ENCODE results near the gene NIM1K. TPM values are rescaled to one million over a fixed set of nuclear protein-coding genes. Genes with fewer than 3 reads are reported as not detected.

The NIM1K gene
- total RNA-seq = not detected in 2 replicates

DNA sequence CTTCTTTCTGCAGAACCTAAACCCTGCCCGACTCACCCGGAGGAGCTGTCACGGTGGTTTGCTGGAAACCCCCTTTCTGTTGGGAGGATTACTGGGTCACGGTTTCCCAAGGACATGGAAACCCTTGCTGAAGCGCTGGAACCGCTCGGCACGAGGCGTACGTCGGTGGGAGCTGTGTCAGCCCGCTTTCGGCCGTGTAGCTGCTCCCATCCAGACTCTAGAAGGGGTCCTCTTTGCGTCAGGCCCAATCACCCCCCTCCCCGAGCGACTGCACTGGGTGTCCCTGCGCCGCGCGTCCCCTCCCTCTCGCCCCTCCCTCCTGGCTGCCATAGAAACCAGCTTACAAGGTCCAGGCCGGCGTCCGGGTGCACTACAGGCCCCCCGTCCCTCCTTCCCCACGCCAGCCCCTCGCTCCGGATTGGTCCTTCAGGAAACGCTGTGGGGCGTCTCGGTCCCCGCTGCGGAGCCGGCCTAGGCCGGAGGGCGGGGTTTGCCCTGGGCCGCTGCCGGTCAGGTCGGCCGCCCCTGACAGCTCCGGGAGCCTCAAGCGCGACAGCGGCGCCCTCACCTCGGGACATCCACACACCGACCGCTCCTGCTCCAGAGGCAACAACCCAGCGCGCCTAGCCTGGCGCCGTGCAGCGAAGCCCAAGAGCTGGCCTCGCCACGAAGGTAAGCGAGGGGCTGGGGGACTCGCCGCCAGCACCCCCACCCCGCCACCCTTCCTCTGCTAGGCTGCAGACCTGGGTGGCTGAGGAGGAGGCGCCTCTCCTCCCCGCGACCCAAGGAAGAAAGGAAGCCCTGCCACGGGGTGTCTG, at the start of gene NIM1K:
NIM1K (plus strand) TSS at position 486 of the 818 bp plus-strand sequence. CDS start 53,551 bp downstream, outside the sequence.

DNA sequence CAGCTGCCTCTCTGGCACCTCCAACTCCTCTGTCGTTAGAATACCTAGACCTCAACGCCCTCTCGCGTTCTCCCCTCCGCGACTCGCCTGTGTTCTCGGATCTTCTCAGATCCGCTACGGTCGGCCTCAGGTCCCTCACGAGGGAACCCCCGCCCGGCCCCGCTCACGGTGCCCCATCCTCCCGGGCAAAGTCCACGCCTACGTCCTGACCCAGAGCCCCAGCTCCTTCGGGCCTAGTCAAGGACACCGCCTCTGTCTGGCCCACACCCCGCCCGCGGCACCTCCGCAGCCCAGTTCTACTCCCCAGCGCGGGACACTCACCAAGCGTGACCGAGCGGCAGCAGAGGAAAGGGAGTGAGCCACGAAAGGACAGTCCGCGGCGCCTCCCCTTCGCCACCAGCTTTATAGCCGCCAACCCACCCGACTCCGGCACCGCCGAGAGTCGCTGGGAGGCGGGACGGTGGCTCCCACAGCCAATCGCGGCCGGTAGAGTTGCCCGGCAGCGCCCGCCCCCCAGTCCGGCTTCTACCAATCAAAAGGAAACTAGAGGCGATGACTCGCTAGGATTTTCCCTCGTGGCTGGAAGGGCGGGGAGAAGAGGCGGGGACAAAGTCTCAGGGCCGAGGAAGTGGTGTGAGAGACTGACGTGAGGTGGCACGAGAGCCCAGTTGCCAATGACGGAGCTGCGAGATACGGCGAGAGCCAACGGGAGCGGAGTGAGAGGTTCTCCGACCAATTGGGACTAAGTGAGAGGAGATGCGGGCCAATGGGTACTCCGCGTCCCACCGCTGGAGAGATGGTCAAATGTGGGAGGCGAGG, 121.2 kb downstream of the NIM1K start, which contains the start of gene HMGCS1:
HMGCS1 (minus strand) TSS at position 378 of the 819 bp plus-strand sequence. CDS start 14,447 bp downstream, outside the sequence.

Small RNA genes within 50 kb of the gene (small RNA-seq; reads per million reads assigned to genes)
- gene AC106800.4 = not detected

Other genes with a start within 250 kb of the NIM1K start
- gene ANXA2R, start 151.9 kb upstream of the NIM1K start, total RNA-seq = 2.1 and 5.5 TPM in 2 replicates
- 46.8 and 49.1 TPM in 2 replicates for gene ZNF131, start 71.3 kb upstream of the NIM1K start, total RNA-seq
- gene HMGCS1, start 121.2 kb downstream of the NIM1K start, total RNA-seq = 103 and 168 TPM in 2 replicates
- 1.5 and 2.4 TPM in 2 replicates for gene CCL28, start 220.2 kb downstream of the NIM1K start, total RNA-seq

Data from thoracic aorta endothelial cell (primary cell).